Measurements from ENCODE around the gene NPM1.
A peak's percentile ranks its signal among the peaks of the same experiment; 100 is the strongest.
"Not testable (repeated sequence)": the region's sequence is repeated elsewhere in the genome, so short reads cannot be mapped to it uniquely, and the experiment has no call there.

The NPM1 gene, protein sequence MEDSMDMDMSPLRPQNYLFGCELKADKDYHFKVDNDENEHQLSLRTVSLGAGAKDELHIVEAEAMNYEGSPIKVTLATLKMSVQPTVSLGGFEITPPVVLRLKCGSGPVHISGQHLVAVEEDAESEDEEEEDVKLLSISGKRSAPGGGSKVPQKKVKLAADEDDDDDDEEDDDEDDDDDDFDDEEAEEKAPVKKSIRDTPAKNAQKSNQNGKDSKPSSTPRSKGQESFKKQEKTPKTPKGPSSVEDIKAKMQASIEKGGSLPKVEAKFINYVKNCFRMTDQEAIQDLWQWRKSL

DNA sequence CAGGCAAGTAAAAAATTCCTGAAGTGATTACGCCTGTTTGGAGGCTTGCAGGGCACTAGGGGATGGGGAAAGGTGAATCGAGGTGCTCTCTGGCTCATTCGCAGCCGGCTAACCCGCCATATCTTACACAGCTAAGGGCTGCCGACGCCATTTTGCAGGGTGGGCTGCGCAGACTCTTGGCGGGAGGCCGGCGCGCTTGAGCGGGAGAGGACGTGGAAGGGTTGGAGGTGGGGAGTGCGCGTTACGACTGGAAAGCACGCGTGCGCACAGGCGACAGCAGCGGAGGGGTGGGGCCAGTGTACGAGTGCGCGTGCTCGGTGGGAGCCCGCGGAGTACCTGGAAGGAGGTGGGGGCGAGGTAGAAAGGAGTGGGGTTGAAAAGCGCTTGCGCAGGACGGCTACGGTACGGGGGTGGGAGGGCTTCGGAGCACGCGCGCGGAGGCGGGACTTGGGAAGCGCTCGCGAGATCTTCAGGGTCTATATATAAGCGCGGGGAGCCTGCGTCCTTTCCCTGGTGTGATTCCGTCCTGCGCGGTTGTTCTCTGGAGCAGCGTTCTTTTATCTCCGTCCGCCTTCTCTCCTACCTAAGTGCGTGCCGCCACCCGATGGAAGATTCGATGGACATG, at the start of gene NPM1:
TSS of gene NPM1 (plus strand) at position 505 of the 625 bp plus-strand sequence. CDS start at position 605, 100 bp downstream.
- peak; percentile 93 to 95 for DNase-seq

DNA sequence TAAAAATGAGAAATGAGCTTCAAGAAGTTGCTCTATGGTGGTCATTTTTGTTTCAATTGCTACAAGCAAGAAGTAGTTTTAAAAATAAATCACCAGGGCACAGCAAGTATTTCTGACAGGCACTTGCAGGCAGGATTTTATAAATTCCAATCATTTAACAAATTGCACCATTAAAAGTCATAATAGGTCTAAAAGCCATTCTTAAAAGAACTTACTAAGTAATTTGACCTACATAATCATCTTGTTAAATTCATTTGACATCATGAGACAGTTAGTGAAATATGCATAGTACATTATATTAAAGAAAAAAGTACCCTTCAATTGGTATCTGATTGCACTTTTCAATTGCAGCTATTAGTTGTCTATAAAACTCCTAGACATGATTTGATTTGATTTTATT, 47.6 kb upstream of the NPM1 start:
- DNase-seq: no peak

DNA sequence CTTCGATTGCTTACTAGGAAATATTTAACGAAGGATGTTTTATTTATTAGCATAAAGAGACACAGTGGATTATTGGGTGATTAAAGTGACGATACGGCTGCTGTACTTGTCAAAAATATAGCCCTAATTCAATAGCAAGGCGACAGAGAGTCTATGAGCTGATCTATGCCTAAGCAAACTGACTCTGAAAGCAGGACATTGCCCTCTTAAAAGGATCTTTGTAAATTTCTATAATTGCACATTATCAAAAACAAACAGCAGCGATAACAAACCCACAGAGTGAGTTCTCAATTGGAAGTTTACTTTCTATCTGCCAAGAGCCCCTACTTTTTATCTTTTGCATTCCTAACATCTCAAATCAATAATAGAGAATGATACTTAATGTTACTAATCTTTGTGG, 47.2 kb upstream of the NPM1 start:
- no peak for DNase-seq

DNA sequence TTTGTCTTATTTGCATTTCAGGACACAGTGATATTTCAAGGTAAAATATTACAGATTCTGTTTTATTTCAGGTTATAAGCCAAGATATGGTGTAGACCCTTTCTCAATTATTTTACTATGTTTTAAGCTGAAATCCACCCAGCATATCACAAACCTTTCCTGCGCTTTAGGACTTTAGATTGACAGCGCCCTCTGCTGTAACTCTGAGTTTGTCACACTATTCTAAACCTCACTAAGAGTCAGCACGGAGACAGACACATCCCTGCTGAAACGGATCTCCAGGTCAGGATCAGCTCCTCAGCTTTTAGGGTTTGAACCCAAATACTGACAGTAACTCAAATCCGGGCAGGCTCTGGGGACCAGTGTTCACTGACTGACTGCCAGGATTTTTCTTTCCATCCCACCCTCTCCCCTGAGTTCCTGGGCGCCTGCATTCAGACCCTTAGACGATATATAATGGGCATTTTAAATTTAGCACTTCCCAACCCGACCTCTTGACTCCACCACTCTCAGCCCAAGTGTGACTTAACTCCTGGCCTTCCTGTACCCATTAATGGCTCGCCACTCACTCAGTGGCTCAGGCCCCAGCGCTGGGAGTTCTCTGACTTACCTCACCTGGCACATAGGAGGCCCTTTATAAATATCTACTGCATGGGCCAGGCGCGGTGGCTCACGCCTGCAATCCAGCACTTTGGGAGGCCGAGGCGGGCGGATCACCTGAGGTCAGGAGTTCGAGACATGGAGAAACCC, 45.1 kb upstream of the NPM1 start:
- DNase-seq: peak; percentile 2 to 27

DNA sequence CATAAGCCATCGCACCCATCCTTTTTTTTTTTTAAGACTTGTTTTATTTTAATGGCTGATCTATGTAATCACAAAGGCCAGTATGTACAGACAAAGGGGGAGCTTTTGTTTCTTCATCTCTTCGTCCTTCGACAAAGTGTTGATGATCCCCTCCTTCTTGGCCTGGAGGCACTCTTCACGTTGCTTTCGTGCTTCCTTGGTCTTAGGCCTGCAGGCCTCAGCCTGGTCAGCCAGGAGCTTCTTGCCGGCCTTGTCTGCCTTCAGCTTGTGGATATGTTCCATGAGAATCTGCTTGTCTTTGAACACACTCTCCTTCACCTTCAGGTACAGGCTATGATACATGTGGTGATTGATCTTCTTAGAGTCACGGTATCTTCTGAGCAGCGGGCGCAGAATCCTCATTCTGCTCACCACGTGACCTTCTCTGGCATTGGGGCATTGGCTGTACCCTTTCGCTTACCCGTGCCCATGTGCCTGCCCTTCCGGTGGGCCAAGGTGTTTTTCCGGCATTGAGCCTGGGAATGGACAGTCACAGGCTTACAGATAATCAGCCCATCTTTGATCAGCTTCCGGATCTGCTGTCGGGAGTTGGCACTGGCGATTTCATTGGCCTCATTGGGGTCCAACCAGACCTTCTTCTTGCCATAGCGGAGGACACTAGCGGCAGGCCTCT, 42.6 kb upstream of the NPM1 start:
- no peak for DNase-seq

DNA sequence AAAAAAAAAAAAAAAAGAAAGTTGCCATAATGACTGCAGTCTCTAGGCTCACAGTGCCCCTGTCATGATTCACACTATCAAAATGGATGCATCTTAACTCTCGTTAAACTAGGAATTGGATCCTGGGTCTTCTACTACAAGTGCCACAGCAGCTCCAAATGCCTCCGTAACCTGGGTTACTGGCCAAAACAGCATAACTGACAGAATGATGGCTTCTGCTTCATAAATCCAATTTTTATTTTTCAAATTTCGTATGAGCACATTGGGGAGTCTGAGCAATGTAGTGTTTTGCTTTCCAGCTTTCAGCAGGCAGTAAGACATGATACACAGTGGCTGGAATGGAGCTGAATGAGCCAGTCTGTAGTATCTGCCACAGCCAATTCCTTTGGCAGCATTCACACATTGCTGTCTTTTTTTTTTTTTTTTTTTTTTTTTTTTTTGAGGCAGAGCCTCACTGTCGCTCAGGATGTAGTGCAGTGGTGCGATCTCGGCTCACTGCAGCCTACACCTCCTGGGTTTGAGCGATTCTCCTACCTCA, 36.0 kb upstream of the NPM1 start:
- no peak for DNase-seq

DNA sequence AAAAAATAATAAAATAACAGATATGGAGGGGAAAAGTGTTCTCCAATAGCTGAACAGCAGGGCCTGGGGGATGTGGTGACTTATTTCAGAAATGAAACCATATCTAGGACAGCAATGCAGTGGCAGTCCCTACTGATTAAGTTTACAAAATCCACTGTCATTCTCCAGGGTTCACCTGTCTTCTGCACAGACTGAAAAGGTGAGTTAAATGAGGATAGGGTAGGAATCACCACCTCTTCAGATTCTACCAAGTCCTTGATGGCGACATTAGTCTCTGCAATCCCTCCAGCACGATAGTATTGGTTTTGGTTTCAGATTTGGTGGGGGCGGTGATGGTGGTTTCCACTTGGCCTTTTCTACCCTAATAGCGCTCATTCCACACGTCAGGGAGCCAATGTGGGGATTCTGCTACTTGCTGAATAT, 32.3 kb upstream of the NPM1 start:
- DNase-seq: no peak

DNA sequence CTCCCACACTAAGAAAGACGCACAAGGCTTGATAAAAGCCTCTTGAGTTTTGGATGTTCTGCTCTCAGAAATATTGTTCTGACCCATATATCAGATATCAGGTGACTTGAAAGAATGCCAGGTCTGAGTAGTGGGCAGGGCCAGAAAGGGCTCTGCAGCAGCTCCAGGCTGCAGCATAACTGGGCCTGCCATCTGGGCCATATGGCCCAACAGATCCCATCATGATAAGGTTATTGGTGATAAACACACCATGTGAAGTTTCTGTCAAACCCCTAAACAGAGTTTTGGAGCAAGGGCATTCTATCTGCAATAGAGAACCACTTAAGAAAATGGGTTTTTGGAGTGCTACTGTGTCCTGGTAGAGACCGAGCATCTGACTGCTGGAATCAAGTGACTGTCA, 29.8 kb upstream of the NPM1 start:
- DNase-seq: no peak

DNA sequence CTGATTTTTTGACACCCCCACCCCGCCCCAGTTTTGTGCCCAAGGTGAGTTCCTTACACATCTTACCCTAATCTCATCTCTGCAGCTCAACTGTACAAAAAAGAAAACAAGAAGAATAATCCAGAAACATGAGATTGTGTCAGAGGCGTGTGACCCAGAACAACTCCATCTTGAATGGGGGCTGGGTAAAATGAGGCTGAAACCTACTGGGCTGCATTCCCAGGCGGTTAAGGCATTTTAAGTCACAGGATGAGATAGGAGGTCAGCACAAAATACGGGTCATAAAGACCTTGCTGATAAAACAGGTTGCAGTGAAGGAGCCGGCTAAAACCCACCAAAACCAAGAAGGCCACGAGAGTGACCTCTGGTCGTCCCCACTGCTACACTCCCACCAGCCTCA, 26.5 kb upstream of the NPM1 start:
- DNase-seq: not testable (repeated sequence)

DNA sequence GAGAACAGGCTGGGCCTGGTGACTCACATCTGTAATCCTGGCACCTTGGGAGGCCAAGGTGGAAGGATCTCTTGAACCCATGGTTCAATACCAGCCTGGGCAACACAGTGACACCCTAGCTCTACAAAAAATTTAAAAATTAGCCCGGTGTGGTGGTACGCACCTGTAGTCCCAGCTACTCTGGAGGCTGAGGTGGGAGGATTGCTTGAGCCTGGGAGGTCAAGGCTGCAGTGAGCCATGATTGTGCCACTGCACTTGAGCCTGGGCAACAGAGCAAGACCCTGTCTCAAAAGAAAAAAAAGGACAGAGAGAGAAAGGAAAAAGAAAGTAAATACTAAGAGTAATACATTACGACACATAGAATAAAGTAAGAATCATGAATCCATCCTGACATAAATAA, 24.4 kb upstream of the NPM1 start:
- not testable (repeated sequence) for DNase-seq

DNA sequence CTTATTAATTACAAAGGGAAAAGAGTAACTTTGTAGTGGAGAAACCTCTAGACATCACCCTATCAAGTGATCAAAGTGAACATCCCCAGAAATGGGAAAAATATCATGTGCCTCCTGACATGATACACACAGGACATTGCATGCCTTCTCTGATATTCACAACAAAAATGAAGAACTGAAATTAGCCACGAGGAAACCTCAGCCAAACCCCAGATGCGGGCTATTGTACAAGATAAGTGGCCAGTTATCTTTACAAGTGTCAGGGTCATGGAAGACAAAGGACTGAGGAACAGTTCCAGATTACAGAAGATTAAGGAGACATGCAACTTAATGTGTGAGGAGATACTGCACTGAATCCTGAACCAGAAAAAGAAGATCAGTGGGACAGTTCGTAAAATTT, 23.8 kb upstream of the NPM1 start:
- DNase-seq: no peak

DNA sequence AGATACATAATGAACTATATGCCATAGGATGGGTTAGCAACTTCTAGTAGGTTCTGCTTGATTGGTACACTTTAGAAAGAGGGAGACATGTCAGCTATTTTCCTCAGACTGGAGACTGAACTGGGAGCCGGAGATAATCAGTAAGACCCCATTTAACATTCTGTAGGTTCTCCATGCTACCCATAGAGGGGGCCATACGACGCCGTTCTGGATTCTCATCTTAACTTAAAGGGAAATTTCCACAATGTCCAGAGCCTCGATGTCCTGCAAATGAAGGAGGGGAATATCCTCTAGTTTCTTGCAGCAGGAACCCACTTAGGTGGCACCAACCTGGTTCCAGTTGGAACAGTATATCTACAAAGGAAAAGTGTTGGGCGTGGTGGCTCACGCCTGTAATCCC, 22.3 kb upstream of the NPM1 start:
- DNase-seq: no peak

DNA sequence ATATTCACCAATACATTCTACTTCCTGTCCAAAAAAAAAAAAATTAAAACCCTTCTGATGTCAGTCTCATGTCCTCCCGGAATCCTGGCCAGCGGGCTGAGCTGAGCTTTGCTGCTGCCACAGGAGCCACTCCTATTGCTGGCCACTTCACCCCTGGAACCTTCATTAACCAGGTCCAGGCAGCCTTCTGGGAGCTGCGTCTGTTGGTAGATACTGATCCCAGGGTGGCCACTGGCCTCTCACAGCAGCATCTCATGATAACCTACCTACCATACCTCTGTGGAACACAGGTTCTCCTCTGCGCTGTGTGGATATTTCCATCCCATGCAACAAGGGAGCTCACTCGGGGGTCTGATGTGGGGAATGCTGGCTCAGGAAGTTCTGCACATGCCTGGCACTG, 21.0 kb upstream of the NPM1 start:
- no peak for DNase-seq

DNA sequence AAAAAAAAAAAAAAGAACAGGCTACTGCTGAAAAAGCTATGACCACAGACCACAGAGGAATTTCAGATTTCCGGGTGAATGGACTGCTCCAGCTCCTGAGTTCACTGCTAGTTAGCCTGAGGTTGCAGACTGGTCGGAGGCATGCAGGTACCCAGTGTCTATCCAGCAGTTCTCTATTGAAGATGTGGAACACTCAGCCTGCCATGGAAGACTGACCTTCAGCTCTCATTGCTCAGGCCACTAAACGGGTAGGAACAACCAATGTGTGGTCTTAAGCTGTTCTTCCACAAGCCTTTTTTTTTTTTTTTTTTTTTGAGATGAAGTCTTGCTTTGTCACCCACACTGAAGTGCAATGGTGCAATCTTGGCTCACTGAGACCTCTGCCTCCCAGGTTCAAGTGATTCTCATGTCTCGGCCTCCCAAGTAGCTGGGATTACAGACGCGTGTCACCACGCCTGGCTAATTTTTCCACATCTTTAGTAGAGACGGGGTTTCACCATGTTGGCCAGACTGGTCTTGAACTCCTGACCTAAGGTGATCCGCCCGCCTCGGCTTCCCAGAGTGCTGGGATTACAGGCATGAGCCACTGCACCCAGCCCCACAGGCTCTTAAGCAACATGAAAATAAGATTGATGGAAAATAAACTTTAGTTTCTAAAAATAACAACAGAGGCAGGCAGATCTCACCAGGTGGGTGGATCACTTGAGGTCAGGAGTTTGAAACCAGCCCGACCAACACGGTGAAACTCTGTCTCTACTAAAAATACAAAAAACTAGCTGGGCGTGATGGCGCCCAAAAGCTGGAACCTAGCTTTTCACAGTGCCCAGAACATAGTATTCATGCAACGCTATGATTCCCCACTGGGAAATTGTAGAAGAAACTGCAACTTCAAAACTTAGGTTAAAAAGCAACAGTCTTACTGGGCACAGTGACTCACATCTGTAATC, 20.0 kb upstream of the NPM1 start:
- no peak for DNase-seq

DNA sequence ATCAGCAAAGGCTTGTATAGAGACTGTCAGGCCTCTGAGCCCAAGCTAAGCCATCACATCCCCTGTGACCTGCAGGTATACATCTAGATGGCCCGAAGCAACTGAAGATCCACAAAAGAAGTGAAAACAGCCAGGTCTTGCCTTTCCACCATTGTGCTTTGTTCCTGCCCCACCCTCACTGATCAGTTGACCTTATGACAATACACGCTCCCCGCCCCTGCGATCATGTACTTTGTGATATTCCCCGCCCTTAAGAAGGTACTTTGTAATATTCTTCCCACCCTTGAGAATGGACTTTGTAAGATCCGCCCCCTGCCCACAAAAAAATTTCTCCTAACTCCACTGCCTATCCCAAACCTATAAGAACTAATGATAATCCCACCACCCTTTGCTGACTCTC, 18.6 kb upstream of the NPM1 start:
- DNase-seq: no peak

DNA sequence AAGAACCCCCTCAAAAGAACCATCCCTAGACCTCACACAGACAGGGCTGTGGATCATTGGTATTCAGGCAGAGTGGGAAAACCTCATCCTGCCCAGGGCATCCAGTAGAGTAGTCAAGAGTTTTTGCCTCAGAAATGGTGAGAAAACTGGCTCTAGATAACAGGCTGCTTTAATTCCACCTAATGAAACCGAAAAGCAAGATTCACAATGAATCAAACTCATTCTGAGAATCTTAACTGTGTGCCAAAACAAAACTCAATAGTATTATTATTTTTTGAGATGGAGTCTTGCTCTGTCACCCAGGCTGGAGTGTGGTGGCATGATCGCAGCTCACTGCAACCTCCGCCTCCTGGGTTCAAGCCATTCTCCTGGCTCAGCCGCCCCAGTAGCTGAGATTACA, 17.8 kb upstream of the NPM1 start:
- no peak for DNase-seq

DNA sequence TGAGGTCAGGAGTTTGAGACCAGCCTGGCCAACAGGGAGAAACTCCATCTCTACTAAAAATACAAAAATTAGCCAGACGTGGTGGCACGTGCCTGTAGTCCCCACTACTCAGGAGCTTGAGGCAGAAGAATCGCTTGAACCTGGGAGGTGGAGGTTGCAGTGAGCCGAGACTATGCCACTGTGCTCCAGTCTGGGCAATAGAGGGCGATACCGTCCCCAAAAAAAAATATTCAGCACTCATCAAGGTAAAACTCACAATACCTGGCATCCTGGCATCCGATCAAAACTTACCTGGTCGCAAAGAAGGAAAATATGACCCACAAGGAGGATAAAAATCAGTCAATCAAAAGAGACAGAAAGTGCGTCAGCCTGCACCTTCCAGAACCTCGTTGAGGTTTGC, 16.8 kb upstream of the NPM1 start:
- not testable (repeated sequence) for DNase-seq

DNA sequence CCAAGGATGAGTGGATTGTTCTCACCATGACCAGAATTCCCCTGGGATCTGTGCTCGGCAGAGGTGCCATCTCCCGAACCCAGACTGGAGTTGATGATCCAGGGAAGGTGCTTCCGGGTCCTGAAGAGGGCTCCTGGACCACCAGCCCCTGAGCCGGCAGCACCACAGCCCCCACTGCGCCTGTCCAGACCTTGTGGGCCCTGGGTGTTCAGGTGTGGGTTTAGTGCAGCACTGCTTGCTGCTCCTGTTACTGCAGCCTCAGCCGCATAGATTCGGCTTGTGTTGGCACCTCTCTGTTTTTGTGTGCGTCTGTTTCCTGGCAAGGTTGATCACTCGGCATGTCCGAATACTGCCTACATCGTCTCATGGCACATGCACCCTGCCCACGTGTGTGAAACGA, 16.3 kb upstream of the NPM1 start:
- no peak for DNase-seq

DNA sequence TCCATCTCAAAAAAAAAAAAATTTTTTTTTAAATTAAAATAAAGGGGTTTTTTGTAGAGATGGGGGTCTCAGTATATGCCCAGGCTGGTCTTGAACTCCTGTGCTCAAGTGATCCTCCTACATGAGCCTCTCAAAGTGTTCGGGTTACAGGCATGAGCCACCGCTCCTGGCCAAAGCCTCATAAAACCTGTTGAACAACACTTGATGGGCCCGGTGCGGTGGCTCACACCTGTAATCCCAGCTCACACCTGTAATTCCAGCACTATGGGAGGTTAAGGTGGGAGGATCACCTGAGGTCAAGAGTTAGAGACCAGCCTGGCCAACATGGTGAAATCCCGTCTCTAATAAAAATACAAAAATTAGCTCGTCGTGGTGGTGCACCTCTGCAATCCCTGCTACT, 7.7 kb upstream of the NPM1 start:
- no peak for DNase-seq

DNA sequence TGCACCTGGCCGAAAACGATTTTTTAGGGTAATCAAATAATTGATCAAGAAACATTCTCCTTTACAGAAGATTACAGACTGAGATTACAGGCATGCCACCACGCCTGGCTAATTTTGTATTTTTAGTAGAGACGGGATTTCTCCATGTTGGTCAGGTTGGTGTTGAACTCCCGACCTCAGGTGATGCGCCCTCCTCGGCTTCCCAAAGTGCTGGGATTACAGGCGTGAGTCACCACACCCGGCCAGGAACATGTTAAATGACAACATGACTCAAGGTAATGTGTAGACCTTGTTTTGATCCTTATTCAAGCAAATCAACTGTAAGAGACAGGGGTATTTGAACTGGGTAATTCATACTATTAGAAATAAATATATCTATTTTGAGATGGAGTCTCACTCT, 3.2 kb upstream of the NPM1 start:
- DNase-seq: not testable (repeated sequence)

DNA sequence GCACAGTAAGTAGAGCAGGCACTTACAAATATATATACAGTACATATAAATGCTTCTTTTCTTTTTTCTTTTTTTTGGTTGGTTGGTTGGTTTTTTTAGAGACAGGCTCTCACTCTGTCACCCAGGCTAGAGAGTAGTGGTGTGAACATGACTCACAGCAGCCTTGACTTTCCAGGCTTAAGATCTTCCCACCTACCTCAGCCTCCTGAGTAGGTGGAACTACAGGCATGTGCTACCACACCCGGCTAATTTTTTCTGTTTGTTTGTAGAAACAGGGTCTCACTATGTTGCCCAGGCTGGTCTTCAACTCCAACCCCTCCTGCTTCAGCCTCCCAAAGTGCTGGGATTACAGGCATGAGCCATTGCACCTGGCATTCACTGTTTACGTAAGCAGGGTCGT, 2.6 kb upstream of the NPM1 start:
- not testable (repeated sequence) for DNase-seq
